ENCODE data around the gene ARHGAP24. TPM values are rescaled to one million over a fixed set of nuclear protein-coding genes. Genes with fewer than 3 reads are reported as not detected.
"Not testable (repeated sequence)": the region's sequence is repeated elsewhere in the genome, so short reads cannot be mapped to it uniquely, and the experiment has no call there.

Gene ARHGAP24
- total RNA-seq, 1 experiment from 2014 or later, result 5.8 TPM

- DNase-seq (ENCODE audit: low read depth), result no peak
These were observed 7.2 kb downstream of the ARHGAP24 start for GRCh38 chr4:85482010-85482738.

- DNase-seq (ENCODE audit: low read depth), result no peak
These were observed 11.6 kb downstream of the ARHGAP24 start for GRCh38 chr4:85486425-85487086.

- no peak for DNase-seq (ENCODE audit: low read depth)
These were observed 13.5 kb downstream of the ARHGAP24 start for GRCh38 chr4:85488416-85488815.

- peak; percentile 53 for DNase-seq (ENCODE audit: low read depth)
These were observed 14.5 kb downstream of the ARHGAP24 start for GRCh38 chr4:85489273-85489981.

GRCh38 chr4:85491527-85491926, 16.6 kb downstream of the ARHGAP24 start:
- no peak for DNase-seq (ENCODE audit: low read depth)

- no peak for DNase-seq (ENCODE audit: low read depth)
These were observed 17.4 kb downstream of the ARHGAP24 start for GRCh38 chr4:85492336-85492735.

GRCh38 chr4:85495621-85496020, 20.7 kb downstream of the ARHGAP24 start:
- no peak for DNase-seq (ENCODE audit: low read depth)

- DNase-seq (ENCODE audit: low read depth), result no peak
These were observed 21.3 kb downstream of the ARHGAP24 start for GRCh38 chr4:85496126-85496849.

- DNase-seq (ENCODE audit: low read depth), result peak; percentile 66
These were observed 22.0 kb downstream of the ARHGAP24 start for GRCh38 chr4:85496933-85497332.

GRCh38 chr4:85498068-85498733, 23.3 kb downstream of the ARHGAP24 start:
- DNase-seq (ENCODE audit: low read depth), result peak; percentile 72

GRCh38 chr4:85499573-85499972, 24.6 kb downstream of the ARHGAP24 start:
- DNase-seq (ENCODE audit: low read depth), result no peak

- no peak for DNase-seq (ENCODE audit: low read depth)
These were observed 25.3 kb downstream of the ARHGAP24 start for GRCh38 chr4:85500110-85500867.

- not testable (repeated sequence) for DNase-seq (ENCODE audit: low read depth)
These were observed 26.2 kb downstream of the ARHGAP24 start for GRCh38 chr4:85501145-85501544.

GRCh38 chr4:85508654-85509053, 33.7 kb downstream of the ARHGAP24 start:
- no peak for DNase-seq (ENCODE audit: low read depth)

- no peak for DNase-seq (ENCODE audit: low read depth)
These were observed 35.1 kb downstream of the ARHGAP24 start for GRCh38 chr4:85509882-85510631.

- DNase-seq (ENCODE audit: low read depth), result no peak
These were observed 35.7 kb downstream of the ARHGAP24 start for GRCh38 chr4:85510632-85510984.

- no peak for DNase-seq (ENCODE audit: low read depth)
These were observed 37.7 kb downstream of the ARHGAP24 start for GRCh38 chr4:85512446-85513205.

- DNase-seq (ENCODE audit: low read depth), result no peak
These were observed 39.2 kb downstream of the ARHGAP24 start for GRCh38 chr4:85514117-85514516.

- no peak for DNase-seq (ENCODE audit: low read depth)
These were observed 39.8 kb downstream of the ARHGAP24 start for GRCh38 chr4:85514783-85515182.
